ENCODE measurements around the gene SPRTN.

SPRTN gene, protein sequence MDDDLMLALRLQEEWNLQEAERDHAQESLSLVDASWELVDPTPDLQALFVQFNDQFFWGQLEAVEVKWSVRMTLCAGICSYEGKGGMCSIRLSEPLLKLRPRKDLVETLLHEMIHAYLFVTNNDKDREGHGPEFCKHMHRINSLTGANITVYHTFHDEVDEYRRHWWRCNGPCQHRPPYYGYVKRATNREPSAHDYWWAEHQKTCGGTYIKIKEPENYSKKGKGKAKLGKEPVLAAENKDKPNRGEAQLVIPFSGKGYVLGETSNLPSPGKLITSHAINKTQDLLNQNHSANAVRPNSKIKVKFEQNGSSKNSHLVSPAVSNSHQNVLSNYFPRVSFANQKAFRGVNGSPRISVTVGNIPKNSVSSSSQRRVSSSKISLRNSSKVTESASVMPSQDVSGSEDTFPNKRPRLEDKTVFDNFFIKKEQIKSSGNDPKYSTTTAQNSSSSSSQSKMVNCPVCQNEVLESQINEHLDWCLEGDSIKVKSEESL

DNA sequence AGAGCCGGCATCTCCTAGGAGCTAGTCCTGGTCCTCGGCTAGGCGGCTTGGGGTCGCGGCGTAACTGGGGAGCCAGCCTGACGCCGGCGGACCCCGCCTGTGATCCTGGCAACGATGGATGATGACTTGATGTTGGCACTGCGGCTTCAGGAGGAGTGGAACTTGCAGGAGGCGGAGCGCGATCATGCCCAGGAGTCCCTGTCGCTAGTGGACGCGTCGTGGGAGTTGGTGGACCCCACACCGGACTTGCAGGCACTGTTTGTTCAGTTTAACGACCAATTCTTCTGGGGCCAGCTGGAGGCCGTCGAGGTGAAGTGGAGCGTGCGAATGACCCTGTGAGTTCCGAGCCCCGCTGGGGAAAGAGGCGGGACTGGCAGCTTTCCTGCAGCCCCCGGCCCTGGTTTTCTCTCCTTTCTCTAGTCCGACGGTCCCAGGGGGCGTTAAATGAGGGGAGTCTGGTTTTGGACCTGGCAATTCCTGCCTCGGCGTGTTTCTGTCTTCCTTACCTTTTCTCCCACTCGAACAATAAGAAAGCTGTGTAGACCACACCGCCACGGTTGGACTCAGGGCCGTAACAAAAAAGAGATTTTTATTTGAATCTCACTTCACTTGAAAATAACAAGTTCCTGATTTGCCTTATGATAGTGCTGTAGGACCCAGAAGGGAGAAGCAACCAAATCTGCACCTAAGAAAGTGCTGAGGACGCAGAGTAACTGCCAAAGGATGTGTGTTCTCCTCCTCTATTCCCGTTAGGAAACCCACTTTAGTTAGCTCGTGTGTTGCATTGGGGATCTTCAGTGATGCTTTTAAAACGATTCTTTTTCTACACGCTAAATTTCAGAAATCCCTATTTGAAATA lies at the start of gene SPRTN:
SPRTN (plus strand) TSS at position 24 of the 859 bp plus-strand sequence; CDS start at position 115, 91 bp downstream.
- TF ChIP-seq, protein P1, sequence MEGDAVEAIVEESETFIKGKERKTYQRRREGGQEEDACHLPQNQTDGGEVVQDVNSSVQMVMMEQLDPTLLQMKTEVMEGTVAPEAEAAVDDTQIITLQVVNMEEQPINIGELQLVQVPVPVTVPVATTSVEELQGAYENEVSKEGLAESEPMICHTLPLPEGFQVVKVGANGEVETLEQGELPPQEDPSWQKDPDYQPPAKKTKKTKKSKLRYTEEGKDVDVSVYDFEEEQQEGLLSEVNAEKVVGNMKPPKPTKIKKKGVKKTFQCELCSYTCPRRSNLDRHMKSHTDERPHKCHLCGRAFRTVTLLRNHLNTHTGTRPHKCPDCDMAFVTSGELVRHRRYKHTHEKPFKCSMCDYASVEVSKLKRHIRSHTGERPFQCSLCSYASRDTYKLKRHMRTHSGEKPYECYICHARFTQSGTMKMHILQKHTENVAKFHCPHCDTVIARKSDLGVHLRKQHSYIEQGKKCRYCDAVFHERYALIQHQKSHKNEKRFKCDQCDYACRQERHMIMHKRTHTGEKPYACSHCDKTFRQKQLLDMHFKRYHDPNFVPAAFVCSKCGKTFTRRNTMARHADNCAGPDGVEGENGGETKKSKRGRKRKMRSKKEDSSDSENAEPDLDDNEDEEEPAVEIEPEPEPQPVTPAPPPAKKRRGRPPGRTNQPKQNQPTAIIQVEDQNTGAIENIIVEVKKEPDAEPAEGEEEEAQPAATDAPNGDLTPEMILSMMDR (IDR thresholded peaks at IDR 0.05; ENCODE audit: low read length, missing control alignments): no peak
- peak within 1 kb of the TSS; percentile 100 for H3K4me3 ChIP-seq (replicated peaks; ENCODE audit: low read depth, low read length)
- DNase-seq (ENCODE audit: low read depth): no peak

DNA sequence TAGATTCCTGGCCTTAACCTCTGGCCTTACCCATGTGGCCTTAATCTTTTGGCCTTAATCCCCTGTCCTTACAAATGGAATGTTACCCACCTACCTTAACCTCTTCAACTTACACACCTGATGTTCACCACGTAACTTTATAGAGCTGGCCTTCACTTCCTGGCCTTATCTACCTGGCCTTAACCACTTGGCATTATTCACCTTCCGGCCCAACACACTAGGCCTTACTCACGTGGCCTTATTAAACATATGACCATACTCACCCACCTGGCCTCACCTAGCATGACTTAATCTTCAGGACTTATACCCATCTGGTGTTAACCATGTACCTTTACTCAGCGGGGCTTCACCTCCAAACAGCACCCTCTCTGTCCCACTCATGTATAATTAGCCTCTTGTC lies 42.2 kb upstream of the SPRTN start:
- TF ChIP-seq, protein P1 (IDR thresholded peaks at IDR 0.05; ENCODE audit: low read length, missing control alignments): no peak
- DNase-seq (ENCODE audit: low read depth): no peak
- H3K4me3 ChIP-seq (replicated peaks; ENCODE audit: low read depth, low read length): no peak overlapping the region

DNA sequence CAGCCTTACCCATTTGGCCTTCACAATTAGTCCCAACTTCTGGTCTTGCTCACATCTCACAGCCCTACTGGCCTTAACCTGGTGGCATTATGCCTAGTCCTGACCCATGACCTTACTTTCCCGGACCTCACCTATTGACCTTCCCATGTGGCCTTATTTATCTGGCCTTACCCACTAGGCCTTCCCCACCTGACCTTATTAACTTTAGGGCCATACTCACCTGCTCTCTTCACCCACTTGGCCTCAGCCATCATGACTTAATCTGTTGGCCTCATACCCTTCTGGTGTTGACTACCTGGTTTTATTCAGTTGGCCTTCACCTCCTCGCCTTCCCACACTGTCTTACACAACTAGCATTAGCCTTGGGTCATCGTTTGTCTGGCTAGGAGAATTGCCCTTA lies 36.1 kb upstream of the SPRTN start:
- TF ChIP-seq, protein P1 (IDR thresholded peaks at IDR 0.05; ENCODE audit: low read length, missing control alignments): no peak
- no peak overlapping the region for H3K4me3 ChIP-seq (replicated peaks; ENCODE audit: low read depth, low read length)

DNA sequence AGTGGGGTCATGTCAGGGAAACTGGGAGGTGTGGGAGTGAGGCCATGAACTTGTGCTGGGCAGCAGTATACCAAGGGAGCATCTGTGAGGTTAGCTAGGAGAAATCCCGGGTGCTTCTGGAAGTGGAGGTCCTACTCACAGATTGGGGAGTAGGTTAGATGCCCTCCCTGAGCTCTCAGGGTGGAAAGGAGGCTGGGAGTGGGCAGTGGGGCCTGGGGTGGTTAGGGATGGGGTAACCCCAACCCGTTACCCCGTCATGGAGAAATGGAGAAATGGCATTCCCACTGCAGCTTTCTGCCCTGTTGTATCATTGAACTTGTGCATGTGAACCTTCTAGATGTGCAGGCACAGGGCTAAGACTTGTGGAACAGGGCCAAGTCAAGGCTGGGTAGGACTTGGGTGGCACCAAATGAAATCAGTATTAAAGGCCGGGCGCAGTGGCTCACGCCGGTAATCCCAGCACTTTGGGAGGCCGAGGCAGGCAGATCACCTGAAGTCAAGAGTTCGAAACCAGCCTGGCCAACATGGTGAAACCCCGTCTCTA lies 27.6 kb upstream of the SPRTN start:
- TF ChIP-seq, protein P1 (IDR thresholded peaks at IDR 0.05; ENCODE audit: low read length, missing control alignments): no peak
- no peak for DNase-seq (ENCODE audit: low read depth)
- no peak overlapping the region for H3K4me3 ChIP-seq (replicated peaks; ENCODE audit: low read depth, low read length)

More for the DNA sequence above, 36.1 kb upstream of the SPRTN start:
- no peak for DNase-seq (ENCODE audit: low read depth)

DNA sequence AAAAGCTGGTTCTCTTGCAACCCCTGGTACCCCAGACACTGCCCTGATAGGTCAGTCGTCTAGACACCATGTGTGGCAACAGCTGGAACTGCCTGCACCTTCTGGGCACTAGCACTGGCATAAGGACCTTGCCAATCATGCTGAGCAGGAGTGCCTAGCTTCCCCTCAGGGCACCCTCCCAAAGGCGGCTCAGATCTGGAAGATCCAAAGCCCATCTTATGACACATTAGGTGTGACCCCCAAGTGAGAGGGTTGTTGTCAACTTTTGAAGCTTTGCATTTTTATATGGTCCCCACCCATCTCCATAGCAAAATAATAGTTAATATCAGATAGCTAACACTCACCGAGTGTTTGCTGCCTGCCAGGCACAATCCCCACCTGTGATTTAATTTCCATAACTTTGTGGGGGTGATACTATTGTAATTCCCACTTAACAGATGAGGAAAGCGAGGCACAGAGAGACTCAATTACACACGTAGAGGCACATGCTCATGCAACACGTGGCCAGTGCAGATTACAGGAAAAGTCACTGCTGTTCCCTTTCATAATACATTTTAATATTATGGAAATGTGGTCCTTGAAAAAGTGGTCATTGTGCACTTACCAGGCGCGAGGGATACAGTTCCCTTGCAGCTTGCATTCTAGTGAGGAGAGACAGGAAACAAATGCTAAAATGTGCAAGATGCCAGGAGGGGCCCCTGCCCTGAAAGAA lies 26.2 kb upstream of the SPRTN start:
- no peak for DNase-seq (ENCODE audit: low read depth)
- TF ChIP-seq, protein P1 (IDR thresholded peaks at IDR 0.05; ENCODE audit: low read length, missing control alignments): no peak
- no peak overlapping the region for H3K4me3 ChIP-seq (replicated peaks; ENCODE audit: low read depth, low read length)

DNA sequence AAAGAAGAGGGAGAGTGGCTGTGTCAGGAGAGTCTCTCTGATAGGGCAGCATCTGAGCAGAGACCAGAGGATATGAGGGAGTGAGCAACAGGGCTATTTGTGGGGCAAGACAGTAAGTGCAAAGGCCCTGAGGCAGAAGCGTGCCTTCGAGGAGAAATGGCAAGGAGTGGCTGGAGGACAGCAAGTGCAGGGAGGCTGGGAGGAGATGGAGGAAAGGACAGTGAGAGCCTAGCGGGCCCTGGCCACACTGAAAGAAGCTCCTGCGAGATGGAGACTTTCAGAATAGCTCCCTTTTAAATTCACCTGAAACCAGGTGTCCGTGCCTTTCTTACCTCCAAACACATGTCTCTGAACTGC lies 25.7 kb upstream of the SPRTN start:
- no peak for DNase-seq (ENCODE audit: low read depth)
- no peak overlapping the region for H3K4me3 ChIP-seq (replicated peaks; ENCODE audit: low read depth, low read length)
- TF ChIP-seq, protein P1 (IDR thresholded peaks at IDR 0.05; ENCODE audit: low read length, missing control alignments): no peak
